HG03565 (cell line): Measurements from ENCODE around the gene CDK16.
A peak's percentile ranks its signal among the peaks of the same experiment; 100 is the strongest.

ENCODE experiments used
- ATAC-seq: cut with Tn5 transposase; IDR thresholded peaks from one replicate; pipeline ENCODE4 v1.9.1; 2021; ENCODE audit warnings: mild to moderate bottlenecking, moderate library complexity; ENCODE audit not compliant: unreplicated experiment

The CDK16 gene

DNA sequence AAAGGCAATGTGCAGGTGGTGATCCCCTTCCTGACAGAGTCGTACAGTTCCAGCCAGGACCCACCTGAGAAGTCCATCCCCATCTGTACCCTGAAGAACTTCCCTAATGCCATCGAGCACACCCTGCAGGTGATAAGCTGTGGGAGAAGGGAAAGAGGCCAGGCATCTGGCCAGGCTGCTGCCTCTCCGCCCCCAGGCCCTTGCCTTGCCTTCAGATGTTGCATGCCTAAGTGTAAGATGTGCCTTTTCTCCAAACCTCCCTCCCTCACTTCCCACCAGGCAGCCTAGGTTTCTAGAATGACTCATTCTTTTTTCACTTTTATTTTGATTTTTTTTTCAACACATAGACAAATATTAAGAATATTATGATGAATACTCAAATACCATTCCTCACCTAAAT, 12.2 kb upstream of the CDK16 start:
- no peak for ATAC-seq

DNA sequence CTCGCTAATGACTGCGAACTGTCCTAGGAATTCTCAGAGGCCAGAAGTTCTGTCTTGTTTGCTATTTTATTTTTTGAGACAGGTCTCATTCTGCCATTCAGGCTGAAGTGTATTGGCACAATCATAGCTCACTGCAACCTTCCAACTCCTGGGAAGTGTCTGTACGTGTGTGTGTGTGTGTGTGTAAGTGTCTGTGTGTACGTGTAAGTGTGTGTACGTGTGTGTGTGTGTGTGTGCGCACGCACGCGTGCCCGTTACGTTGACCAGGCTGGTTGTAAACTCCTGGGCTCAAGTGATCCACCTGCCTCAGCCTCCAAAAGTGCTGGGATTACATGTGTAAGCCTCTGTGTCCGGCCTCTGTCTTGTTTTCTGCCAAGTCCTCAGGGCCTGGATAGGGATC, 10.4 kb upstream of the CDK16 start:
- no peak for ATAC-seq

DNA sequence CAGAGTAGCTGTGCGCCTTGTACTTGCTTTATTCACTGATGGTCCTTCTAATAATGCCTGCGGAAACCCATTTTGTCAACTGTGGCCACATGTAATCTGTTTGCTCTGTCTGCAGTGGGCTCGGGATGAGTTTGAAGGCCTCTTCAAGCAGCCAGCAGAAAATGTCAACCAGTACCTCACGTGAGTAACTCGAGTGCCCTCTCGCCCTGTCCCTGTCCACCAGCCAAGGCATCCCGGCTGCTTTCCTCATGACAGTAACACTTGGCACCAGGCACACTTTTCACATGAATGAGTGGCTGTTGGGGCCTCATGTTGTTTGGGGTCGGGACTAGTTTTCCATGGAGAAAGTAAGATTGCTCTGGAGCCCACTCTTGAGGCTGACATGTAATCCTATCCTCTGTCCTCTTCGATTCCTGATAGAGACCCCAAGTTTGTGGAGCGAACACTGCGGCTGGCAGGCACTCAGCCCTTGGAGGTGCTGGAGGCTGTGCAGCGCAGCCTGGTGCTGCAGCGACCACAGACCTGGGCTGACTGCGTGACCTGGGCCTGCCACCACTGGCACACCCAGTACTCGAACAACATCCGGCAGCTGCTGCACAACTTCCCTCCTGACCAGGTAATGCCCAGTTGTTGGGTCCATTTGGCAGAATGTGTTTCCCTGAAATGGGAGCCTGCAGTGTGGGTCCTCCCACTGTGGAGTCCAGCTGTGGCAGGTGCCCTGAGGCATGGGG, 8.8 kb upstream of the CDK16 start:
- no peak for ATAC-seq

DNA sequence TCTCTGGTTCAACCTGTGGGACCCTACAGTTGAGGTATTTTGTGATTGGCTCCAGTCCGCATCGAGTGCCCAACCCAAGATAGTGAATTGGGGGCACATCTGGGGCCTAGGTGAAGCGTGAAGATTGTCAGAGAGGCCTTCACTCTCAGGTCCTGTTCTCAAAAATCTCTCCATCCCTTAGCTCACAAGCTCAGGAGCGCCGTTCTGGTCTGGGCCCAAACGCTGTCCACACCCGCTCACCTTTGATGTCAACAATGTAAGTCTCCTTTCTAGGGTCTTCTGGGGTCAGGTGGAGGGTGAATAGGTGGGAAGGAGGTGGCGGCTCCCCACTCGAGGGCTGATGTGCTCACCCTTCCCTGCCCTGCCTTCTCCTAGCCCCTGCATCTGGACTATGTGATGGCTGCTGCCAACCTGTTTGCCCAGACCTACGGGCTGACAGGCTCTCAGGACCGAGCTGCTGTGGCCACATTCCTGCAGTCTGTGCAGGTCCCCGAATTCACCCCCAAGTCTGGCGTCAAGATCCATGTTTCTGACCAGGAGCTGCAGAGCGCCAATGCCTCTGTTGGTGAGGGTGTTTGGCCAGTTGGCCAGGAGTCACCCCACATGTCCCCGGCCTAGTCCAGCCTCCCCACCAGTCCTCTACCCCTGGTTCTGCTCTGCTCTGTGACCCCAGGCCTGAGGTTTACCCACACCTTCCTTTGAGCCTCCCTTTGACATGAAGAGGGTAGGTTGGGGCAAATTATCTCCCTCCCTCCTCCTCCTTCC, 7.6 kb upstream of the CDK16 start:
- ATAC-seq: no peak

DNA sequence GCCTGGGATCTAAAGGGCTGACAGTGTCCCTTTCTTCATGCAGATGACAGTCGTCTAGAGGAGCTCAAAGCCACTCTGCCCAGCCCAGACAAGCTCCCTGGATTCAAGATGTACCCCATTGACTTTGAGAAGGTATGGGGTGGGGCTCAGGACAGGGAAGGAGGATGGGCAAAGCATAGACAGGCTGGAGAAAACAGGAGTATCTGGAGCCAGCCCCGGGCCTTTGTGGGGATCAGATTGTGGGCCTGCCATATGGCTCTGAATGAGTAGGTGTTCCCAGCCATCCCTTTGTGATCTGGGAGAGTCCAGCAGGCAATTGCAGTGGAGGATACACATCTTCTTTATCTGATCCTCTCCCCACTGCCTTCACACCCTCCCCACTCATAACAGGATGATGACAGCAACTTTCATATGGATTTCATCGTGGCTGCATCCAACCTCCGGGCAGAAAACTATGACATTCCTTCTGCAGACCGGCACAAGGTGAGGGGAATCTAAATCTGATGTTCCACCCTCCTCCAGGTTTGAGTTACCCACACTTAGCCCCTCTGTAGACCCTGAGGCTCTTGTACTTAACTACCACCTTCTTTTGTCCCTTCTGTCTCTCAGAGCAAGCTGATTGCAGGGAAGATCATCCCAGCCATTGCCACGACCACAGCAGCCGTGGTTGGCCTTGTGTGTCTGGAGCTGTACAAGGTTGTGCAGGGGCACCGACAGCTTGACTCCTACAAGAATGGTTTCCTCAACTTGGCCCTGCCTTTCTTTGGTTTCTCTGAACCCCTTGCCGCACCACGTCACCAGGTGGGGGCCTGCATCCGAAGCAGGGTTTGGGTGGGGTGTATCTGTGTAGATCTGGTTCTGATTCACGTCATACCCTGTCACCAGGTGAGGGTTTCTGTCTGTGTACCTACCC, 5.8 kb upstream of the CDK16 start:
- ATAC-seq: no peak

- no peak for ATAC-seq
Observed at GRCh38 chrX:47214435-47215077, 3.9 kb upstream of the CDK16 start.

GRCh38 chrX:47215291-47215900, 3.1 kb upstream of the CDK16 start:
- no peak for ATAC-seq

GRCh38 chrX:47216393-47216925, 2.0 kb upstream of the CDK16 start:
- ATAC-seq: no peak

- no peak for ATAC-seq
Observed at GRCh38 chrX:47217121-47217851, 1.2 kb upstream of the CDK16 start.

- ATAC-seq: peak; percentile 78
Observed at GRCh38 chrX:47217852-47218279, 615 bp upstream of the CDK16 start.

DNA sequence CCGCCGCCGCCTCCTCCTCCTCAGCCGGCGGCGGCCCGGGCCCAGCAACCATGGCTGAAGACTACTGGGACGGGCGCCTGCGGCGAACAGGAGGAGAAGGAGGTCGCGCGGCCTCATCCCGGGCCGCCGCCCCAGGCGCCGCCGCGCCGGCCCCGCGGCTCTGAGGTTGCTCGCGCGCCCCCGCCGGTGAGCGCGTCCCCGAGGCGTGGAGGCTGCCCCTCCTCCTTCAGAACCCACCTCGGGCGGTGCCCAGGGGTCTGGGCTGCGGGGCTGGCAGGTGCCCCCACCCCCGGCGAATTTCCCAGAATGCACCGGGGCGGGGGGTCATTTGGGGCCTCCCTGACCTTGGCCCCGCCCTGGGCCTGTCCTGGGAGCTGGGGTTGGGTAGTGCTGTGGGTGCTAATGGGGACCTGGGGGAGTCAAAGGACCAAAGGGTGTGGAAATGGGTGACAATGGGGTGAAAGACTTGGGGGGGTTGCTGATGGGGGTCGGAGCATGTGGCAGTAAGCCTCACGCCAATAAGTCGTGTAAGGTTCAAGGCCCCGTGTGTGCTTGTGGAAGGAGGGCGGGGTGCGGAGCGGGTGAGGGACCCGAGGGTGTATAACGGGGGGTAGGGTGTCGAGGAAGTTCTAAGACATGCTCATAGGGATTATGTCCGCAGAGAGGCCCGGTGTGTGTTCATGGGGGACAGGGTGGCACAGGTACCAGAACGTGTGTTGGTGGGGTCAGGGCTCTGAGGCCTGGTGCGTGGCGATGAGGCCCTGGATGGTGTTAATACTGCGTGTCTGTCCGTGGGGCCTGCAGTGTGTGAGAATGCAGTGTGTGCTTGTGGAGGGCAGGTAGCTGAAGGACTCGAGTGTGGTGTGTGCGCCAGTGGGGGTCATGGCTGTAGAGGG, 687 bp downstream of the CDK16 start:
- no peak for ATAC-seq

DNA sequence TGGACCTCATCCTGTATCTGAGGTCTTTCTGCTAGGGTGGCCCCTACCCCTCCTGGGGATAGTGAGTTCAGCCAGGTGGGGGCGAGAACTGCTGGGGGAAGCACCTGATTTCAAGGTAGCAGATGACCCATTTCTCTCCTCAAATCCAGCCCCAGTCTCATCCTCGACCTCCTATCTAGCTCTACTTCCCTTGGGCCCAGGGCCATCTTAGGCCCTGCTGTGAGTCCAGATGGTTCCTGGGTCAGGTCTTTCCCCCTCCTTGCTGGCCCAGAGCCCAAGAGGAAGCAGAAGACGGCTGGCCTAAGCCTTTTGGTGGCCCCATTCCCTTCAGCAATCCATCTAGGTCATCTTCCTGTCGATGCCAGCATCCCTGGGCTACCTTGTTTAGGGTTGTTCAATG, 3.3 kb downstream of the CDK16 start:
- ATAC-seq: no peak

DNA sequence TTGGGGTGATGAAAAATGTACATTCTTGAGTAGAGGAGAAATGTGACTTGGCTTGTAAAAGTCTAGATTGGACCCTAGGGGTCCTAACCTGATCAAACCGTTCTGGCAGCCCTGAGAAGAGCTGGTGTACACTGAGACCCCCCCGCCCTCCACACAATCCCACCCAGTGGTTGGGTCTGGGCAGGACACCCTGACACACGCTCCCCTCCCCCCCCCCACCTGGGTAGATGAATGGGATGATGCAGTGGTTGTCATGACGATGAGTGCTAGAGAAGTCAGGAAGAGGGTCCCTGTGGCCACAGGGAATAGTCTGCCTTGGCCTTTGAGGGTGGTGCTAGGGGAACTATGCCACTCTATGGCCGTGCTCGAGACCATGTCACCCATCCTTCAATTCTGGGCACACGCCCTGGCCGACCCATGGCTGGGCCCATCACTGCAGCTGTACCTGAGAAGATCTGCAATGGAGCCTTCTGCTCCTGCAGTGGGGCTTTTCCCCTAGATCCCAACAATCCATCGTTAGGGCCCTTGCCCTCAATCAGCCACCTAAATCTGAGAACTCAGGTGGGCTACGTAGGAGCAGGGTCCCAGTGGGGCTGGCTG, 4.4 kb downstream of the CDK16 start:
- ATAC-seq: no peak

DNA sequence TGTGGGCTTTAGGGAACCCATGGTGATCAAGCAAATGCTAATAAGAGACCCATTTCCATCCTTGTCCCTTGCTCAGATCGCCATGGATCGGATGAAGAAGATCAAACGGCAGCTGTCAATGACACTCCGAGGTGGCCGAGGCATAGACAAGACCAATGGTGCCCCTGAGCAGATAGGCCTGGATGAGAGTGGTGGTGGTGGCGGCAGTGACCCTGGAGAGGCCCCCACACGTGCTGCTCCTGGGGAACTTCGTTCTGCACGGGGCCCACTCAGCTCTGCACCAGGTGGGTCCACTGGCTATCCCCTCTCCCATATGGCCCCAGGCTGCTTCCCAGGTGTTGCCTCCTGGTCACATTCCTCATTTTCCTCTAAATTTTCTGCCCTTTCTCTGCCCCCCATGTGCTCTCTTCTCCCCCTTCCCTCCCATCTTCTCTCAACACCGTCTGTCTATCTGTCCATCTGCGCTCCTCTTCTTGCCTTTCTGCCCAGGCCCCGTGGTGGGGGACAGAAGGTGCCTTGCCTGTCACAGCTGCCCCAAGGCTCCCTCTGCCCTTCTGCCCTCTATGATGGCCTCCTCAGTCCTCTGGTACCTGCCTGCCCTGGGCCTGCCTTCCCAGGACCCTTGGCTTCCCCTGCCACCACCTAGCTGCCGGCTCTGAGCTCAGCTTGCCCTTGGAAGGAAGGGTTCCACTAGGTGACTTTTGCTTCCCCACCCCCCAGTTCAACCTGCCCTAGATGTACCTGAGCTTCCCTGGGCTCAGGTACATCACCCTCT, 5.2 kb downstream of the CDK16 start:
- ATAC-seq: no peak

GRCh38 chrX:47224266-47224895, 5.9 kb downstream of the CDK16 start:
- no peak for ATAC-seq

GRCh38 chrX:47224896-47225290, 6.4 kb downstream of the CDK16 start:
- no peak for ATAC-seq

DNA sequence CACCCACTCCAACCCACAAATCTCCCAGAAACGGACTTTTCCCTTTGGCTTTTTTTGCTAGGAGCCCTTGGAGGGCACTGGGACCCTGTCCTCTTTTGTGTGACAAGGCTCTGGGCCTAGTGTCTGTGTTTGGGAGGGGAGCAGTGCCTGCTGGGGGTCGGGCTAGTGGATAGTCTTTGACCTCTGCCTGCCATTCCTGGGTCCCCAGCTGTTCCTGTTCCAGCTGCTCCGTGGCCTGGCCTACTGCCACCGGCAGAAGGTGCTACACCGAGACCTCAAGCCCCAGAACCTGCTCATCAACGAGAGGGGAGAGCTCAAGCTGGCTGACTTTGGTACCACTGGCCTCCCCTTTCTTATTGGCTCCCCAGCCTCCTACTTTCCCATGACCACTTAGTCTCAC, 7.6 kb downstream of the CDK16 start:
- ATAC-seq: no peak
